ENCODE measurements around the gene KLF16. TPM values are rescaled to one million over a fixed set of nuclear protein-coding genes. Genes with fewer than 3 reads are reported as not detected.

Gene KLF16
- total RNA-seq, 1 experiment from 2014 or later = 8.4 TPM

- DNase-seq (ENCODE audit: low read depth) = no peak
Measured at GRCh38 chr19:1868971-1869370, 5.6 kb upstream of the KLF16 start.

GRCh38 chr19:1867349-1867724 lies 4.0 kb upstream of the KLF16 start:
- no peak for DNase-seq (ENCODE audit: low read depth)

DNA sequence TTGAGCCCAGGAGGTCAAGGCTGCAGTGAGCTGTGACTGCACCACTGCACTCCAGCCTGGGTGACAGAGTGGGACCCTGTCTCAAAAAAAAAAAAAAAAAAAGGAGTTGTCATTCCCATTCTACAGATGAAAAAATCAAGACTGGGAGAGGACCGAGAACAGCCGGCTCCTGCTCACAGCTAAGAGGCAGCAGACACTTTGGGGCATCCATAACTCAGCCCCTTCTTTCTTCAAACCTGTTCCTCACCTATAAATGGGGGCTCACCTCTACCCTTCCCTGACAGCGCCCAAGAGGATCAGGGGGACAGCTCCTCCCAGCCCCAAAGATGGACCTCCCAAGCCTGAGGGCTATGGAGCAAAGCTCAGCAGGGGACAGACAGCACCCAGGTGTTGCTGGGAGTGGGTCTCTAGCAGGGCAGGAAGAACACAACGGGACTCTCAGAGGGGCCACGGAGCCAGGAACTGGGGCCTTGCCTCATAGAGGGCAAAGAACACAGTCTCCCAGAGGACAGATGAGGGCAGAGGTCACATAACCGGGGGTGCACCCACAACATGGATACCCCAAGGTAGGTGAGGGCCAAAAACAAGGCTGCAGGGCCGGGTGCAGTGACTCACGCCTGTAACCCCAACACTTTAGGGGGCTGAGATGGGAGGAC lies 3.4 kb upstream of the KLF16 start:
- DNase-seq (ENCODE audit: low read depth) = no peak

DNA sequence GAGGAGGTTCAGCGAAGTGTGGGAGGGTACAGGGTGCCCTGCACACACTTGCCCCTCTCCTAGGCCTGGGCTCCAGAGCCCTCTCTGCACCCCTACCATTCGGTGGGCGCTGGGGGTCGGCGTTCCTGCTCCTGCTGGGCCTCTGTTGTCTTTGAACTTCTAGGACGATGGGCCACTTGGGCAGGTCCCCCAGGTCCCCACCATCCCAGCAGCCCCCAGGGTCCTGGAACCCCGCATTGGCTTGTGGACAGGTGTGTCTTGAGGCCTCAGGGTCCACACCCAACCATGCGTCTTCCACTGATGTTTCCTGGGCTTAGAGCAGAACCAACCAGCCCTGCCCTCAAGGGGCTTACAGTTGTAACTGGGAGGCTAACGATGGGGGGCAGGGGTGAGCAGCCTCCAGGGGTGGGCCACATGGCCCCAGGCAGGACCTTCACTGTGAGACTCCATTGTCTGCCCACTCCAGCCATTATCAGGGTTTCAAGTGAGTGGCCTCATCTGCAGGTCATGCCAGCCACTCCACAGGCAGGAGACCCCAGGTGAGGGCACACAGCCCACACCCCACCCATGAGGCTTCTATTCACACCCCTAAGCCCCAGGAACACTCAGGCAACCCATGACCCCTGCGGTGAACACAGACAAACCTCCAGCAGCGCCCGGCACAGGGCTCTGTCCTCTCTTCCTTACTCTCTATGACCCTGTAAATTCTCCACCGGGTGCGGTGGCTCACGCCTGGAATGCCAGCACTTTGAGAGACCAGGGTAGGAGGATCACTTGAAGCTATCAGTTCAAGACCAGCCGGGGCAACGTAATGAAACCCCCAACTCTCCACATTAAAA lies 2.0 kb upstream of the KLF16 start:
- no peak for DNase-seq (ENCODE audit: low read depth)

DNA sequence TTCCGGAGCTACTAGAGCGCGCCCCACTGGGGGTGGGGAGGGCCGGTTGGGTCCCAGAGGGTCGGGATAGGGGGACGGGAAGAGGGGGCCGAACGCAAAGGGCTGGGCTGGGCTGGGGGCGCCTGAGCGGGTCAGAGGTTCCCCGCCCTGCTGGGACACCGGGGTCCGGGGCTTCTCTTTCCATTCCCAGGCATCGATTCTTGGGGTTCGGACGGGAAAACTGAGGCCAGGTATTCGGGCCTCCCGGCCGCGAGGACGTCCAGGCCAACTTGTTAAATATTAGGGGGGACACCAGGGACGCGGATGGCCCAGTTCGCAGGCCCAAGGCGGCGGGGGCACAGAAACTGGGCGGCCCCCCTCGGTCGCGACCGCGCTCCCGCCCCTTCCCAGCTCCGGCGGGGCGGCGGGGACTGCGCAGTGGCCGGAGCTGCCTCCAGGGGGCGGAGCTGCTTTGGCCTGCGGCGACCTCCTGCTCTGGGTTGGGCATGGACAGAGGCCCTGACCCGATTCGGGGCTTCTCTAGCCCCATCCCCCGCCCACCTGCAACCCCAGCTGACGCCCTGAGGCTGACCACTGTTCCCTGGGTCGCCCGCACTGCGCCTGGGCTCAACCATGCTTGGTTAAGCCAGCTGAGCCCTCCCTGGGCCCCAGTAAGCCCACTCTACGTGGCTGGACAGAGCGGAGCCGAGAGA lies 1.2 kb upstream of the KLF16 start:
- peak; percentile 56 for DNase-seq (ENCODE audit: low read depth)

DNA sequence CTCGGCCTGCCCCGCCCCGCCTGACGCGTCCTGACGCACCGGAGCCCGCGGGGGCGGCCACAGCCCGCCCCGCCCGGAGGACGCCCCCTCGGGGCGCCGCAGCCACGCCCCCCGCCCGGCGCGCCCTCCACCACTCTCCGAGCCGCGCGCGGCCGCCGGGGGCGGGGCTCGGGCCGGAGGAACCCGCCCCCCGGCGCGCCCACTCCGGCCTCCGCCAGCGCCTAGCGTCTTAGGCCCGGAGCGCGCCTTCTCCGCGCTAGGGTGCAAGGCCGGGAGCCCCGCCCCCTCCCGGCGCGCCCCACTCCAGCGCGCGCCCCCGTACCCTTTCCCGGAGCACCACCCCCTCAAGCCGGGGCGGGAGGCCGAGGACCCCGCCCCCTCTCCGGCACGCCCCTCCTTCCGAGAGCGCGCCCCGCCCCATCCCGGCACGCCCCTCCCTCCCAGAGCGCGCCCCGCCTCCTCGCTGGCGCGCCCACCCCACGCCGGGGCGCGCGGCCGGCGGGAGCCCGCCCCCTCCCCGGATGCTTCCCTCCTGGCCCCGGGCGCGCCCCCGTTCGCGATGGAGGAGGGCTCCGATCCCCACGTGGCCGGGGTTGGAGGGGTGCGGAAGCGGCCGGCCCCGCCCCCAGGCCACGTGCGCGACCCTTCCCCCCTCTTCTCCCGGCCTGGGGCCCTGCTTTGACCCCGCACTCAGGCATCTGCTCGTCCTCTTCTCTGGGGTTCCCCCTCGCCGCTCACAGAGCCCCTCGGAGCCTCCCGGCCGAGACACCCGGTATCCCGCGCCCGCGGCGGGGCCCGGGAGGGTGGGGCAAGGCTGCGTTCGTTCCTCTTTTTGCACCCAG lies 480 bp upstream of the KLF16 start:
- DNase-seq (ENCODE audit: low read depth) = peak; percentile 90

GRCh38 chr19:1862424-1863327 lies 703 bp downstream of the KLF16 start:
- DNase-seq (ENCODE audit: low read depth) = peak; percentile 36

- no peak for DNase-seq (ENCODE audit: low read depth)
Measured at GRCh38 chr19:1862068-1862423, 1.3 kb downstream of the KLF16 start.

DNA sequence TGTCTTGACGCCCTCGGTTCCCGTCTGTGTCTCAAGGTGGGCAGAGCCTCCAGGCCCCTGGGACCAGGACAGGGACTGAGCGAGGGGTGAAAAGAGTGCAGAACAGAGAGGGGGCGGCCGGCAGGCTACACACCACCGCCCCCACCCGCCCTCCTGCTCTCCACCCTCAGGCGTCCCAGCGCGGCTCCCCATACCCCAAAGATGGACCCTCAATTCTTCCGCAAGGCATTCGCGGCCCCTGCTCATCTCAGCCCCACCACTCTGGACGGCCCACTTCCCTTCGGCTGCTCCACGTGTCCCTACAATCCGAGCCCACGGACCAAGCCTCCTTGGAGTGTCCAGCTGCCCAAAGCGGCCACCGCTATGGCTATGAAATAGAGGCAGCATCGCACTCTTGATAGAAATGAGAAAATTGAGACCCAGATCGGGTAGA lies 1.8 kb downstream of the KLF16 start:
- no peak for DNase-seq (ENCODE audit: low read depth)

GRCh38 chr19:1860821-1861598 lies 2.4 kb downstream of the KLF16 start:
- DNase-seq (ENCODE audit: low read depth) = no peak

- DNase-seq (ENCODE audit: low read depth) = peak; percentile 61
Measured at GRCh38 chr19:1860042-1860775, 3.2 kb downstream of the KLF16 start.

DNA sequence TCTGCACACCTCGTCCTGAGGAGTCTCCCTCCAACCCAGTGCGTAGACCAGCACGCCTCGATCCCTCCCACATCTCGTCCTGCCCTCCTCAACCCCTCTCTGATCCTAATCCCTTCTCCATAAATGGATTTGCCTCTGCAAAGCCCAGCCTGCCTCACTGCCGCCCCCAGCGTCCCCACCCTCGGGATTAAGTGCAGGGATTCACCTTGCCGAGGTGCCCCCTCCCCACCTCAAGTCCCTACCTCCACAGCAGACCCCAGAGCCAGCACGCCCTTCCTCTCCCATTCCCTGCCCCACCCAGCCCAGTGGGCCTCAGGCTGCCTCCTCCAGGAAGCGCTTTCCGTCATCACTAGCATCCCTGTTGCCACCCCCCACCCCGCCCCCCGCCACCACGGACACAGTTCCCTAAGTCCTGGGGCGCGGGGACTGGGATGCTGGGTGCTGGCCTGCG lies 4.0 kb downstream of the KLF16 start:
- no peak for DNase-seq (ENCODE audit: low read depth)

GRCh38 chr19:1858412-1859081 lies 4.8 kb downstream of the KLF16 start:
- no peak for DNase-seq (ENCODE audit: low read depth)

DNA sequence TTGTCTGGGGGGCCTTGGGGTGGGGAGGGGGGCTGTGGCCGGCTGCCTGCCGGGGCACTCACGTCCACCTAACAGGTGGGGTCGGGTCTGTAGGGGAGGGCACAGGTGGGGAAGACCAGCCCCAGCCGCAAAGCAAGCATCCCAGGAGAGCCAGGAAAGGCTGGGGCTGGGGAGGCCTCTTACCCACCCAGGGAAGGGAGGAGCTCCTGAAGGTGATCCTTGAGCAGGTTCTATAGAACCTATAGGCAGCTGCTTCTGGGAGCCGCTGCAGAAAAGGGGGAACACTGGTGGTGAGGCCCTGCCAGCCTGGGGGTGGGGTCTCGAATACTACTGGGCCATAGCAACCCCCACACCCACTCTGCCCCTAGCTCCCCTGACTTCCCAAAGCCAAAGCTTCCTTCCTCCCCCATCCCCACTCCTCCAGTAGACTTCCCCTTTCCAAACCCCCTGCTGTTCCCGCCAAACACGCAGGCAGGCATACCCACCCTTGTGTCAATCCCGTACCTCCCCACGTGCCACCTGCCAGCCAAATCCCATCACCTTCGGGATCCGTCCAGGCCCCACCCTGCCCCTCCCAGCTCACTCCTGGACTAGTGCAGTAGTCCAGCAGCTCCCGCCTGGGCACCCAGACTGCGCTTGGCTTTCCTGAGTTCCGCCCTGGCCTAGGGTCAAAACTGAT lies 5.6 kb downstream of the KLF16 start:
- no peak for DNase-seq (ENCODE audit: low read depth)

DNA sequence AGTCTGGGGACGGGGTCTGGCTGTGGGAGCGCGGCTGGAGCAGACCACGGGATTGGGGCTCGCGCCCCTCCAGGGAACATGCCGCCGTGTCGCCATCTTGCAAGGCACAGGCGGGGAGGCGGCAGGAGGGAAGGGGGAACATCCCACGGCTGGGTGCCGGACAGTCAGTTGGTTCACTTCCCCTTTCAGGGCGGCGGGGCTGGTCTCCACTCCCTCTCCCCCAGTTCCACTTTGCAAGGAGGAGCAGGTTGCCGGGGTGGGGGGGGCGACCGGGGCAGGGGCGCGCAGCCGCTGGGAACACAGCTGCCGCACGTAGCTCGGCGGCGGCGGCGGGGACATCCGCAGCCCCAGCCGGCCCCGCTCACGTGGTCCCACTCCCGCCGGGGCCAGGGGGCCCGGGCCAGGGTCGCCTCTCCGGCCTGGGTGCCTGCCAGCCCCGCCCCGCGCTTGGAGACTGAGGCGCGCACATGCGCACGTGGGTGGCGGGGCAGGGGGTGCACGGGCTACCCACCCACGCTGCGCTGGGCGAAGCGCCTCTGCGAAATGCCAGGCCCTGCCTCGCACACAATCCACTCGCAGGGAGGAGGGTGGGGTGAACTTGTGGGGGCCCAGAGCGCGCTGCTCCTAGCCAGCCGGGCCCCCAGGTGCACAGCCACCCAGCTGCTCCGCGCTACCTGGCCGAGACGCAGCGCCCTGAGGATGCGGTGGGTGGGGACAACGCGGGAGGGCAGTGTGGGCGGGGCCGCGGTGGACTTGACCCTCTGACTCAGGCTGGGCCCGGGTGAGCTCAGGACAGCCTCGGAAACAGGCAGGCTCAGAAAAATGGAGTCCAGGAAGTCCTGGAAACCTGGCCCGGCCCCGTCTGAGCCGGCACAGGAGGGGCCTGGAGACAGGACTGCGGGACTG lies 6.4 kb downstream of the KLF16 start:
- peak; percentile 46 for DNase-seq (ENCODE audit: low read depth)

DNA sequence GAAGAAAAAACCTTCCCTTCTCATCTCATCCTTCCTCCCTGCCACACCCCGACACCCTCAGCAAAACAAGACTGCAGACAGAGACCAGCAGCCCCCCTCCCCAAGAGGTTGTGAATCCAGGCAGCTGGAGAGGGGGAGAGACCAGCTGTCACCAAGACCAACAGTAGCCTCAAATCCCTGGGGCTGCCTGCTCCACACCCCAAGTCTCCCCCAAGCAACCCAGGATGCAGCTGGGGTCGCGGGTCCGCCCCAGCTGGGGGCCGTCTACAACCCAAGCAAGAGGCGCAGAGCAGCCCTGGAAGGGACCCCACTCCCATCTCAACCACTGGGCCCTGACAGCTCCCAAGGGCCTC lies 7.1 kb downstream of the KLF16 start:
- no peak for DNase-seq (ENCODE audit: low read depth)

GRCh38 chr19:1855828-1856255 lies 7.5 kb downstream of the KLF16 start:
- no peak for DNase-seq (ENCODE audit: low read depth)
